HG03108 (cell line): Measurements from ENCODE around the gene FCMR.
"Not testable (repeated sequence)": the region's sequence is repeated elsewhere in the genome, so short reads cannot be mapped to it uniquely, and the experiment has no call there.

ENCODE experiments used
- ATAC-seq: cut with Tn5 transposase; IDR thresholded peaks from one replicate; pipeline ENCODE4 v1.9.1; 2021; ENCODE audit warnings: moderate library complexity; ENCODE audit not compliant: unreplicated experiment

Gene FCMR

DNA sequence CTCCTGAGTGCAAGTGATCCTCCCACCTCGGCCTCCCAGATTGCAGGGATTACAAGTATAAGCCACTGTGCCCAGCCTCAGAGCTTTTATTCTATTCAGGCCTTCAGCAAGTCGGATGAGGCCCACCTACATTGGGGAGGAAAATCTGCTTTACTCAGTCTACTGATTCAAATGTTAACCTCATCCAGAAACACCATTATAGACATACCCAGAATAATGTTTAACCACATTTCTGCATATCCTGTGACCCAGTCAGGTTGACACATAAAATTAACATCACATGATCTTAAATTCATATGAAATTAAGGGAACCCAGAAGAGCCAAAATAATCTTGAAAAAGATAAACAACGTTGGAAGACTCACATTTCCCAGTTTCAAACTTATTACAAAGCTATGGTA is 41.4 kb downstream of the FCMR start:
- no peak for ATAC-seq

- no peak for ATAC-seq
Observed at GRCh38 chr1:206878456-206878855, 43.3 kb downstream of the FCMR start.

- no peak for ATAC-seq
Observed at GRCh38 chr1:206875752-206876377, 45.9 kb downstream of the FCMR start.

DNA sequence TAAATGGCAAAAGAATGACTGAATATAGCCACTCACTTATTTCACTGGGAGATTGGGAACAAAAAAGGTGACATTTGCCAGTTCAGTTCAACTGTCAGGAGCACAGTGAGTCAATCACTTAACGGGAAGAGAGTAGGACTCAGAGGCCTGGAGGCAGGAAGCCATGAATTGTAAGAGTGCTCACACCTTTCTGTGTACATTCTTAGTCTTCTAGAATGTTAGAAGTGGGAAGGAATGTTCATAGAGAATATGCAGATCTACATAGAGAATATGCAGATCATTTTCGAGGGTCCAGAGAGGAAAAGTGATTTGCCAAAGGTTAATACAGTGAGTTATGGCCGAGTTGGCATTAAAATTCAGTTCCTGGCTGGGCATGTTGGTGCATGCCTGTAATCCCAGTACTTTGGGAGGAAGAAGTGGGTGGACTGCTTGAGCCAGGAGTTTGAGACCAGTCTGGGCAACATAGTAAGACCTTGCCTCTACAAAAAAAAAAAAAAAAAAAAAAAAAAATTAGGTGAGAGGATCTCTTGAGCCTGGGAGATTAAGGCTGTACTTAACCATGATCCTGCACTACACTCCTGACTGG is 48.0 kb downstream of the FCMR start:
- no peak for ATAC-seq

- no peak for ATAC-seq
Observed at GRCh38 chr1:206872139-206872538, 49.6 kb downstream of the FCMR start.

DNA sequence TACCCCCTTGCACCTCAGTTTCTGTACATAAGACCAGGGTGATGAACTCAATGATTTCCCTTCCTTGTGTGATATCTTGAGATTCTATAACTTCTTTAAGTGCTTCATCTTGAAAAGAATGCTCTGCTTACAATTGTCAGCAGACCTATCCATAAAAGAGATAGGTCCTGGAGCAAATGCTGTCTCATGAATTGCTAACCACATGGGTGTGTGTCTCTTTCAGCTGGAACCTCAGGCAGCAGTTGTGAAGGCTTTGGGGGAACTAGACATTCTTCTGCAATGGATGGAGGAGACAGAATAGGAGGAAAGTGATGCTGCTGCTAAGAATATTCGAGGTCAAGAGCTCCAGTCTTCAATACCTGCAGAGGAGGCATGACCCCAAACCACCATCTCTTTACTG is 53.5 kb downstream of the FCMR start:
- no peak for ATAC-seq

- ATAC-seq: no peak
Observed at GRCh38 chr1:206867716-206868115, 54.0 kb downstream of the FCMR start.

DNA sequence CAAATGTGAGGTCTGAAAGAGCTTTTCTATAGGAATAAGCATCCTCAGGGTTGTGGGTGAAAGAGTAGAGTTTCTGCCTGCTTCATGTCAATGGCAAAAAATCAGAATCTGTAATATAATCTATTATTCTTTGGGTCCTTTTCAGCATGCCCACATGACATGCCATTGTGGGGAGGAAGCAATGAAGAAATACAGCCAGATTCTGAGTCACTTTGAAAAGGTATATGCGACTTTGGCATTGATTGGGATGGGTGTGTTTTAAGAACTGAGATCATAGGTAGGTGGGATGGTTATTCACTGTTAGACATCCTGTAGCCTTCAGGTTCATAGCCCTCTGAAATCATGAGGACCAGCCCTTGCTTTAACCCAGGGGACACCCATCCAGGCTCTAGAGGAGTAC is 54.5 kb downstream of the FCMR start:
- no peak for ATAC-seq

- no peak for ATAC-seq
Observed at GRCh38 chr1:206866062-206866461, 55.7 kb downstream of the FCMR start.

DNA sequence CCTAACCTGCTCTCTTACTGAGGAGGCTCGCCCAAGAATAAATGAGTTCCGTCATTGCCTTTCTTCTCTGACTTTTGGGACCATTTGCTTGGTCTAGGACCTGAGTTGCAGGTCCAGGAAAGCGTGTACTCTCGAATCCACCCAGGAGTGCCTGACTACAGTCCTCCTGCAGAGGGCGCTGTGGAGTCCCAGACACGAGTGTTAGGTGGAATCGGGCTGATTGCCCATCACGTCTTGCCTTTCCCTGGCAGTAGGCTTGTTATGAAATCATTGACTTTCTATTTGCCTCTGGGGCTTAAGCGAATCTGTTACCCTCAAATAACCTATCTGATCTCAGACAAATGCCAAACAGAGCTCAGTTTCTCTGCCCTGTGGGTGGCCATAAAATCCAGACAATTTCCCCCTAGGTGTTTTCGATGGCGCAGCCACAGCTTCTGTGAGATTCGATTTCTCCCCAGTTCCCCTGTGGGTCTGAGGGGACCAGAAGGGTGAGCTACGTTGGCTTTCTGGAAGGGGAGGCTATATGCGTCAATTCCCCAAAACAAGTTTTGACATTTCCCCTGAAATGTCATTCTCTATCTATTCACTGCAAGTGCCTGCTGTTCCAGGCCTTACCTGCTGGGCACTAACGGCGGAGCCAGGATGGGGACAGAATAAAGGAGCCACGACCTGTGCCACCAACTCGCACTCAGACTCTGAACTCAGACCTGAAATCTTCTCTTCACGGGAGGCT is 56.6 kb downstream of the FCMR start, which contains the start of gene IL20:
IL20 (plus strand) TSS at position 685 of the 733 bp plus-strand sequence. CDS start 230 bp downstream, outside the sequence.
- no peak for ATAC-seq

DNA sequence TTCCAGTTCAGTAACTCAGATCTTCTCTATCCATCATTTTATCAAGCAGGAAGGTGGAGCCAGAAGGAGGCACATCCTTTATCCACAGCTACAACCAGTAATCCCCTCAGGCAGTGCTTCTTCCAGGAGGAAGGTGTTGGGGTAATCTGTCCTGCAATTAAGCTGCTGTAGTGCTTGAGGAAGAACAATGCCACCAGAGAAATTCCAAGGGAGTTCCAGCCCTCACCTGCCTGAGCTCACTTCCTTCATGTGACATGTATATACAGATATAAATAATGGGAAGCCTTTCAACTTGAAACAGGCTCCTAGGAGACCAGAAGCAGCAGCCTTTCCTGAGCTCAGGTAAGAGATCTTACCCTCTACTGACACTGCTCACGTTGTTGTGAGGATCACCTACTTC is 58.5 kb downstream of the FCMR start:
- ATAC-seq: no peak

DNA sequence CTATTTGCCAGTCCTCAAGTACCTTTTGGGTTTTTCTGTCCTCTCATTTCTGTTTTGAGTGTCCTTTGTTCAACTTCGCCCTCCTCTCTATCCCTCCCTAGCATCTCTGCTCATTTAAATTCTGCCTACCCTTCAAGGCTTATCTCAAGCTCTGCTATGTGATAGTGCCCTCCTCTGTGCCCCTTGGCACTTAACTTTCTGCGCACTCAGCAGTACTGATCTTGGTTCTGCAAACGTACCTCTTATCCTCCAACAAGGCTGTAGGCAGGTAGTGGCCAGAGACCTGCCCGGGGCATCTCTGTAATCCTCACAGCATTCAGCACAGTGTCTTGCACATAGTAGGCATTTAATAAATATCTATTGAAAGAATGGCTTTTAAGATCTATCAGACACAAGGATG is 61.6 kb downstream of the FCMR start:
- no peak for ATAC-seq

DNA sequence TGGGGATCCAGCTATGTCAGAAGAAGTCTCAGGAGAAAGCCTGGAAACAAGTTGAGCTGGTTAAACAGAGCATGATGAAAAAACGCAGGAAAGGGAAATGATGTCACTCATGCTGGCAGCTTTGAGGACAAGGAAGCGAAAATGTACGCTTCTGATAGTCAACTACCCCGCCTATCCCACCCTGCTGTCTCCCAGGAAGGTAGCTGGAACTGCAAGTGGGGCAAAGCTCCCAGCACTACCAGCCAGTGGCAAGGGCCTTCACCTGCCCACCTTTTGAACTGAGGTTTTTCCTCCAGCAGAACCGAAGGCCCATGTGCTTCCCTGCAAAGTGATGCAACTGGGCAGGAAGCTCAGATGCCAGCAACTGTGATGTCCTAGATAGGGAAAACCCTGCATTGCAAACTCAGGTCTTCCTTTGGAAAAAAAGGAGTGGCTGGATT is 62.6 kb downstream of the FCMR start:
- no peak for ATAC-seq

- no peak for ATAC-seq
Observed at GRCh38 chr1:206856674-206857464, 64.9 kb downstream of the FCMR start.

DNA sequence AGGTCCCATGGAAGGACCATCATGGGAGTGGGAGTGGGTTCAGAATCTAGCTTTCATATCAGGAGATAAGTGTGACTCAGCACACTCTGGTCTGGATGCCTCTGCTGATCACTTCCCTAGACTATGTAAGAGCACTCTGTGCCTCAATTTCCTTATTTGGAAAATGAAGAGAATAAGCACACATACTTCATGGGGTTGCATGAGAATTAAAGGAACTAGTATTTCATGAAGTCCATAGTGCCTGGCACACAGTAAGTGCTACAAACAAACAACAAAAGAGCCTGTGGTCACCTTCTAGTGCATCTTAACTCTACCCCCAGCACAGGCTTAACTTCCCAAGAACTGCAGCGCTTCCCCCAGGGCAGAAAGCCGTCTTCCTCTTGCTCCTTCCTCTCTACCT is 65.9 kb downstream of the FCMR start:
- ATAC-seq: no peak

- ATAC-seq: no peak
Observed at GRCh38 chr1:206854401-206855129, 67.2 kb downstream of the FCMR start.

DNA sequence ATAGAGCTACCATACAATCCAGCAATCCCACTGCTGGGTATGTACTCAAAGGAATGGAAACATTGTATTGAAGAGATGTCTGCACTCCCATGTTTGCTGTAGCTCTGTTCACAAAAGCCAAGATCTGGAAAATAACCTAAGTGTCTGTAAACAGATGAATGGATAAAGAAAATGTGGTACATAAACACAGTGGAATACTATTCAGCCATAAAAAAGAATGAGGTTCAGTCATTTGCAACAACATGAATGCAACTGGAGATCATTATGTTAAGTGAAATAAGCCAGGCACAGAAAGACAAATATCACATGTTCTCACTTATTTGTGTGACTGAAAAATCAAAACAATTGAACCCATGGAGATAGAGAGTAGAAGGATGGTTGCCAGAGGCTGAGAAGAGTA is 68.0 kb downstream of the FCMR start:
- ATAC-seq: not testable (repeated sequence)
